GM12878 (cell line): ENCODE data around the gene TRERF1.

ENCODE experiments used
- CHD4 ChIP-seq: fragments of 200-600 bp; sonication (generic); IDR thresholded peaks from 2 replicates; pipeline ENCODE4 v1.6.1; 2016; ENCODE audit warnings: mild to moderate bottlenecking
- FOXK2 ChIP-seq: fragments of 450-650 bp; IDR thresholded peaks from 2 replicates; pipeline ENCODE4 v1.6.1; 2017; ENCODE audit warnings: mild to moderate bottlenecking, moderate library complexity
- GABPA ChIP-seq: IDR thresholded peaks from 2 replicates; pipeline ENCODE4 v1.6.1; 2014; ENCODE audit warnings: antibody characterized with exemption, low read depth, mild to moderate bottlenecking, inconsistent platforms
- NBN ChIP-seq: fragments of 450-650 bp; IDR thresholded peaks from 2 replicates; pipeline ENCODE4 v1.6.1; 2016
- NFYB ChIP-seq: IDR thresholded peaks from 2 replicates; pipeline ENCODE4 v1.6.1; 2011; ENCODE audit warnings: low read depth, mild to moderate bottlenecking, low read length, improper control_type of control experiment, moderate library complexity; ENCODE audit not compliant: insufficient read depth
- PAX5 ChIP-seq: IDR thresholded peaks from 2 replicates; pipeline ENCODE4 v1.6.1; 2011; ENCODE audit warnings: low read depth, low read length, borderline replicate concordance
- POLR2A ChIP-seq: IDR thresholded peaks from 2 replicates; pipeline ENCODE4 v1.6.1; 2011; ENCODE audit warnings: low read depth, mild to moderate bottlenecking, low read length
- POLR2AphosphoS5 ChIP-seq: IDR thresholded peaks from 2 replicates; pipeline ENCODE4 v1.6.1; 2011; ENCODE audit warnings: mild to moderate bottlenecking, low read length, inconsistent platforms
- RFX5 ChIP-seq: IDR thresholded peaks from 2 replicates; pipeline ENCODE4 v1.6.1; 2011; ENCODE audit warnings: low read depth, low read length, improper control_type of control experiment
- TF ChIP-seq, protein P1 (sequence below), 3 experiments: IDR thresholded peaks in 2 of 3; conservative IDR thresholded peaks in 1 of 3; 2 replicates each; pipeline ENCODE4 v1.5.1; 2011; ENCODE audit warnings: low read depth in 3 of 3, low read length in 3 of 3, mild to moderate bottlenecking in 3 of 3, control low read depth in 2 of 3, moderate library complexity in 2 of 3, inconsistent platforms in 1 of 3, mixed read lengths in 1 of 3; ENCODE audit not compliant: control insufficient read depth in 2 of 3, insufficient read depth in 1 of 3; ENCODE audit errors: extremely low read depth in 1 of 3
- TF ChIP-seq, protein P2 (sequence below): IDR thresholded peaks from 2 replicates; pipeline ENCODE4 v1.6.1; 2012; ENCODE audit warnings: low read length, inconsistent platforms

DNA sequence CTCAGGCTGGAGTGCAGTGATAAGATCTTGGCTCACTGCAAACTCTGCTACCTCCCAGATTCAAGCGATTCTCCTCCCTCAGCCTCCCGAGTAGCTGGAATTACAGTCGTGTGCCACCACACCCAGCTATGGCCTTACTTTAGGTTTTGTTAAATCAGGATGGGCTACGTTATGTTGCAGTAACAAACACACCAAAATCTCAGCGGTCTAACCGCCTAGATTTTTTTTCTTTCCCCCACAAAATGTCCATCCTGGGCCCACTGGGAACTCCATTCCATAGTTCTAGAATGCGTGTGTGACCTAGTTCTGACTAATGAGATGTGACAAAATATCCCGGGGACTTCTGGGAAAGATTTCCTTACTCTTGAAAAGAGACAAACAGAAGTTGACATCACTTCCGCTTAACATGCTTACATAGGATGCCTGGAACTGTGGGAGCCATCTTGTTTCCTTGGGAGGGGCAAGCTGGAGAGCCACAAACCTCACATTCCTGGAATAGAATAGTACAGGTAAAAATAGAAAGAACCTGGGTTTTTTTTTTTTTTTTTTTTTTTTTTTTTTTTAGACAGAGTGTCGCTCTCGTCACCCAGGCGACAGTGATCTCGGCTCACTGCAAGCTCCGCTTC, 42.3 kb upstream of the TRERF1 start:
- TF ChIP-seq POLR2AphosphoS5 (no peak), GABPA (no peak), PAX5 (no peak), NFYB (no peak), POLR2A (no peak), CHD4 (no peak), NBN (no peak), RFX5 (no peak), FOXK2 (no peak)
- TF ChIP-seq, protein P1, sequence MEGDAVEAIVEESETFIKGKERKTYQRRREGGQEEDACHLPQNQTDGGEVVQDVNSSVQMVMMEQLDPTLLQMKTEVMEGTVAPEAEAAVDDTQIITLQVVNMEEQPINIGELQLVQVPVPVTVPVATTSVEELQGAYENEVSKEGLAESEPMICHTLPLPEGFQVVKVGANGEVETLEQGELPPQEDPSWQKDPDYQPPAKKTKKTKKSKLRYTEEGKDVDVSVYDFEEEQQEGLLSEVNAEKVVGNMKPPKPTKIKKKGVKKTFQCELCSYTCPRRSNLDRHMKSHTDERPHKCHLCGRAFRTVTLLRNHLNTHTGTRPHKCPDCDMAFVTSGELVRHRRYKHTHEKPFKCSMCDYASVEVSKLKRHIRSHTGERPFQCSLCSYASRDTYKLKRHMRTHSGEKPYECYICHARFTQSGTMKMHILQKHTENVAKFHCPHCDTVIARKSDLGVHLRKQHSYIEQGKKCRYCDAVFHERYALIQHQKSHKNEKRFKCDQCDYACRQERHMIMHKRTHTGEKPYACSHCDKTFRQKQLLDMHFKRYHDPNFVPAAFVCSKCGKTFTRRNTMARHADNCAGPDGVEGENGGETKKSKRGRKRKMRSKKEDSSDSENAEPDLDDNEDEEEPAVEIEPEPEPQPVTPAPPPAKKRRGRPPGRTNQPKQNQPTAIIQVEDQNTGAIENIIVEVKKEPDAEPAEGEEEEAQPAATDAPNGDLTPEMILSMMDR (IDR thresholded peaks at IDR 0.05 in 2 of 3, conservative IDR thresholded peaks at IDR 0.05 in 1 of 3; ENCODE audit: control insufficient read depth in 2 of 3, extremely low read depth in 1 of 3, insufficient read depth in 1 of 3, low read depth in 3 of 3, low read length in 3 of 3): no peak
- TF ChIP-seq, protein P2, sequence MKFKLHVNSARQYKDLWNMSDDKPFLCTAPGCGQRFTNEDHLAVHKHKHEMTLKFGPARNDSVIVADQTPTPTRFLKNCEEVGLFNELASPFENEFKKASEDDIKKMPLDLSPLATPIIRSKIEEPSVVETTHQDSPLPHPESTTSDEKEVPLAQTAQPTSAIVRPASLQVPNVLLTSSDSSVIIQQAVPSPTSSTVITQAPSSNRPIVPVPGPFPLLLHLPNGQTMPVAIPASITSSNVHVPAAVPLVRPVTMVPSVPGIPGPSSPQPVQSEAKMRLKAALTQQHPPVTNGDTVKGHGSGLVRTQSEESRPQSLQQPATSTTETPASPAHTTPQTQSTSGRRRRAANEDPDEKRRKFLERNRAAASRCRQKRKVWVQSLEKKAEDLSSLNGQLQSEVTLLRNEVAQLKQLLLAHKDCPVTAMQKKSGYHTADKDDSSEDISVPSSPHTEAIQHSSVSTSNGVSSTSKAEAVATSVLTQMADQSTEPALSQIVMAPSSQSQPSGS: no peak
